GM19193 (cell line): ENCODE results near the gene ZRSR2.
A peak's percentile ranks its signal among the peaks of the same experiment; 100 is the strongest.

Experiments
- POLR2A ChIP-seq: IDR thresholded peaks from 4 replicates; pipeline ENCODE4 v1.6.1; 2011; ENCODE audit not compliant: insufficient read depth, insufficient read length; ENCODE audit errors: extremely low read depth

ZRSR2 gene

GRCh38 chrX:15789979-15790768 is at the start of gene ZRSR2:
Gene ZRSR2, plus strand, starts transcription at chrX:15790484. Its CDS starts 12 bp downstream, at chrX:15790496.
- peak; percentile 87 for TF ChIP-seq POLR2A

- TF ChIP-seq POLR2A, result no peak
Measured at GRCh38 chrX:15744181-15744867, 46.0 kb upstream of the ZRSR2 start.

GRCh38 chrX:15745179-15745578 is 45.1 kb upstream of the ZRSR2 start:
- no peak for TF ChIP-seq POLR2A

GRCh38 chrX:15747626-15748173 is 42.6 kb upstream of the ZRSR2 start:
- TF ChIP-seq POLR2A, result no peak

GRCh38 chrX:15748841-15749240 is 41.4 kb upstream of the ZRSR2 start:
- TF ChIP-seq POLR2A, result no peak

- no peak for TF ChIP-seq POLR2A
Measured at GRCh38 chrX:15749642-15750610, 40.4 kb upstream of the ZRSR2 start.

- no peak for TF ChIP-seq POLR2A
Measured at GRCh38 chrX:15750611-15751154, 39.6 kb upstream of the ZRSR2 start.

GRCh38 chrX:15751155-15751819 is 39.0 kb upstream of the ZRSR2 start:
- no peak for TF ChIP-seq POLR2A

- TF ChIP-seq POLR2A, result no peak
Measured at GRCh38 chrX:15755091-15755490, 35.2 kb upstream of the ZRSR2 start.

GRCh38 chrX:15758140-15758539 is 32.1 kb upstream of the ZRSR2 start:
- TF ChIP-seq POLR2A, result no peak

GRCh38 chrX:15761564-15762191 is 28.6 kb upstream of the ZRSR2 start:
- TF ChIP-seq POLR2A, result no peak

- TF ChIP-seq POLR2A, result no peak
Measured at GRCh38 chrX:15769300-15769954, 20.9 kb upstream of the ZRSR2 start.

- peak; percentile 29 for TF ChIP-seq POLR2A
Measured at GRCh38 chrX:15781961-15782699, 8.2 kb upstream of the ZRSR2 start.

GRCh38 chrX:15785176-15785750 is 5.0 kb upstream of the ZRSR2 start:
- no peak for TF ChIP-seq POLR2A
